Neural cell (in vitro differentiated cells): ENCODE results near the gene MYOZ2. TPM values are rescaled to one million over a fixed set of nuclear protein-coding genes. Genes with fewer than 3 reads are reported as not detected.

Experiments used
- H2AFZ ChIP-seq: fragments of 200-600, 300-800 bp; sonication (generic), shearing (Covaris generic); 2 replicates; pipeline ENCODE4 v1.6.0; 2014; ENCODE audit warnings: low read depth, mild to moderate bottlenecking, antibody characterized with exemption, low read length, moderate library complexity
- H3F3A ChIP-seq: fragments of 200-600 bp; shearing (Covaris generic); 2 replicates; pipeline ENCODE4 v1.6.1; 2016; ENCODE audit warnings: mild to moderate bottlenecking, moderate library complexity, mixed read lengths, antibody characterized with exemption, low read length; ENCODE audit not compliant: insufficient read depth, poor library complexity, severe bottlenecking
- H3K27ac ChIP-seq: fragments of 200-600, 300-800 bp; sonication (generic), shearing (Covaris generic); 2 replicates; pipeline ENCODE4 v1.5.1; 2014; ENCODE audit warnings: mild to moderate bottlenecking, low read length, moderate library complexity
- H3K27me3 ChIP-seq: fragments of 300-800, 200-600 bp; sonication (generic), shearing (Covaris generic); 2 replicates; pipeline ENCODE4 v1.6.0; 2014; ENCODE audit warnings: mild to moderate bottlenecking, low read depth, low read length, moderate library complexity; ENCODE audit not compliant: insufficient read depth
- H3K36me3 ChIP-seq: fragments of 300-800, 200-600 bp; sonication (generic), shearing (Covaris generic); 2 replicates; pipeline ENCODE4 v1.5.1; 2014; ENCODE audit warnings: mild to moderate bottlenecking, antibody characterized with exemption, low read length, moderate library complexity; ENCODE audit not compliant: insufficient read depth
- H3K4me2 ChIP-seq: fragments of 300-800, 200-600 bp; sonication (generic), shearing (Covaris generic); 2 replicates; pipeline ENCODE4 v1.6.0; 2014; ENCODE audit warnings: mild to moderate bottlenecking, low read length
- H3K4me3 ChIP-seq: fragments of 300-800, 200-600 bp; sonication (generic), shearing (Covaris generic); 2 replicates; pipeline ENCODE4 v1.5.1; 2014; ENCODE audit warnings: mild to moderate bottlenecking, low read length, moderate library complexity
- H3K79me2 ChIP-seq: fragments of 200-600 bp; shearing (Covaris generic); replicated peaks from 2 replicates; pipeline ENCODE4 v1.6.0; 2014; ENCODE audit warnings: mild to moderate bottlenecking, low read length, moderate library complexity; ENCODE audit not compliant: insufficient read depth
- H3K9ac ChIP-seq: fragments of 300-800, 200-600 bp; sonication (generic), shearing (Covaris generic); 2 replicates; pipeline ENCODE4 v1.6.1; 2016; ENCODE audit warnings: mild to moderate bottlenecking, low read length, mixed read lengths
- H3K9me2 ChIP-seq: fragments of 200-600 bp; shearing (Covaris generic); 2 replicates; pipeline ENCODE4 v1.6.1; 2016; ENCODE audit warnings: mild to moderate bottlenecking, low read length, mixed read lengths; ENCODE audit not compliant: insufficient read depth
- H3K9me3 ChIP-seq: fragments of 200-600, 300-800 bp; sonication (generic), shearing (Covaris generic); 2 replicates; pipeline ENCODE4 v1.6.1; 2016; ENCODE audit warnings: mild to moderate bottlenecking, mixed run types, low read length, moderate library complexity, mixed read lengths
- H4K20me1 ChIP-seq: fragments of 200-600 bp; shearing (Covaris generic); 2 replicates; pipeline ENCODE4 v1.6.1; 2016; ENCODE audit warnings: mild to moderate bottlenecking, mixed run types; ENCODE audit not compliant: insufficient read depth
- CTCF ChIP-seq: fragments of 450-650 bp; IDR thresholded peaks from 2 replicates; pipeline ENCODE4 v1.5.1; 2014; ENCODE audit warnings: antibody characterized with exemption, mild to moderate bottlenecking, moderate library complexity; ENCODE audit not compliant: poor library complexity, severe bottlenecking
- EP300 ChIP-seq: fragments of 450-650 bp; conservative IDR thresholded peaks from 2 replicates; pipeline ENCODE4 v1.6.1; 2014; ENCODE audit warnings: antibody characterized with exemption, mild to moderate bottlenecking, moderate library complexity; ENCODE audit not compliant: poor library complexity, severe bottlenecking
- EZH2 ChIP-seq: fragments of 200-600, 300-800 bp; shearing (Covaris generic), sonication (generic); IDR thresholded peaks from 2 replicates; pipeline ENCODE4 v1.6.1; 2014; ENCODE audit warnings: antibody characterized with exemption, low read length, borderline replicate concordance, mild to moderate bottlenecking; ENCODE audit not compliant: insufficient read depth, poor library complexity, severe bottlenecking
- MXI1 ChIP-seq: fragments of 450-650 bp; conservative IDR thresholded peaks from 2 replicates; pipeline ENCODE4 v1.6.1; 2014; ENCODE audit warnings: antibody characterized with exemption, mild to moderate bottlenecking; ENCODE audit not compliant: poor library complexity, severe bottlenecking
- POLR2AphosphoS5 ChIP-seq: IDR thresholded peaks from 2 replicates; pipeline ENCODE4 v1.6.1; 2012
- RAD21 ChIP-seq: fragments of 450-650 bp; conservative IDR thresholded peaks from 2 replicates; pipeline ENCODE4 v1.6.1; 2014; ENCODE audit warnings: antibody characterized with exemption, mild to moderate bottlenecking, moderate library complexity
- SMC3 ChIP-seq: fragments of 450-650 bp; conservative IDR thresholded peaks from 2 replicates; pipeline ENCODE4 v1.6.1; 2014; ENCODE audit warnings: antibody characterized with exemption, mild to moderate bottlenecking, moderate library complexity; ENCODE audit not compliant: poor library complexity
- TAF1 ChIP-seq: IDR thresholded peaks from 2 replicates; pipeline ENCODE4 v1.6.1; 2012; ENCODE audit warnings: low read depth
- polyA plus RNA-seq: library from polyadenylated mRNA; depleted of rRNA; stranded (reverse); fragments of >200 nt; gene quantifications from 2 replicates; pipeline ENCODE4 v1.2.3, GENCODE V29; 2014
- TF ChIP-seq, protein P1 (sequence below): IDR thresholded peaks from 2 replicates; pipeline ENCODE4 v1.6.1; 2012; ENCODE audit warnings: borderline replicate concordance

Gene MYOZ2
- polyA plus RNA-seq, 1 donor from 2014 or later, result not detected

DNA sequence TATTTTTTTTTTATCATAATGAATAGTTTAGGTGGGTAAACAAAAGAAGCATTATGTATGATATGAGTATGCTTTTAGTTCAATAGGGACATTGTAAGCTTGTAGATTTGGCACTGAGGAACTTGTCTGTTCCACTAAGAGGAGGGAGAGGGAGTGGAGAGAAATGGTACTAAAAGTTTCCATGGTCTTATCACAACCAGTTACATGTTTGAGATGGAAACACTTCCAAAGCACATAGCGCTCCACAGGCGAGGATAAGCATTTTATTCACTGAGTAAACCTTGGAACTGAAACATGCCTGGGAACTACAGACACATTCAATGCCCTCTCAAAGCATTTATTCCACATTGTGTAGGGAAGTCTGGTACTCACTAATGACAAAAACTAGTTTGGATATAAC lies 15.5 kb downstream of the MYOZ2 start:
- H3K9ac ChIP-seq, result no peak overlapping the region
- H2AFZ ChIP-seq, result no peak overlapping the region
- no peak overlapping the region for H3K4me3 ChIP-seq
- H3K36me3 ChIP-seq, result no peaks in the 10 kb centered on the region
- no peak overlapping the region for H3K27ac ChIP-seq
- H3K79me2 ChIP-seq, result no peaks in the 10 kb centered on the region
- TF ChIP-seq RAD21 (no peak), POLR2AphosphoS5 (no peak), SMC3 (no peak), MXI1 (no peak), EP300 (no peak), TAF1 (no peak), EZH2 (no peak), CTCF (no peak)
- TF ChIP-seq, protein P1, sequence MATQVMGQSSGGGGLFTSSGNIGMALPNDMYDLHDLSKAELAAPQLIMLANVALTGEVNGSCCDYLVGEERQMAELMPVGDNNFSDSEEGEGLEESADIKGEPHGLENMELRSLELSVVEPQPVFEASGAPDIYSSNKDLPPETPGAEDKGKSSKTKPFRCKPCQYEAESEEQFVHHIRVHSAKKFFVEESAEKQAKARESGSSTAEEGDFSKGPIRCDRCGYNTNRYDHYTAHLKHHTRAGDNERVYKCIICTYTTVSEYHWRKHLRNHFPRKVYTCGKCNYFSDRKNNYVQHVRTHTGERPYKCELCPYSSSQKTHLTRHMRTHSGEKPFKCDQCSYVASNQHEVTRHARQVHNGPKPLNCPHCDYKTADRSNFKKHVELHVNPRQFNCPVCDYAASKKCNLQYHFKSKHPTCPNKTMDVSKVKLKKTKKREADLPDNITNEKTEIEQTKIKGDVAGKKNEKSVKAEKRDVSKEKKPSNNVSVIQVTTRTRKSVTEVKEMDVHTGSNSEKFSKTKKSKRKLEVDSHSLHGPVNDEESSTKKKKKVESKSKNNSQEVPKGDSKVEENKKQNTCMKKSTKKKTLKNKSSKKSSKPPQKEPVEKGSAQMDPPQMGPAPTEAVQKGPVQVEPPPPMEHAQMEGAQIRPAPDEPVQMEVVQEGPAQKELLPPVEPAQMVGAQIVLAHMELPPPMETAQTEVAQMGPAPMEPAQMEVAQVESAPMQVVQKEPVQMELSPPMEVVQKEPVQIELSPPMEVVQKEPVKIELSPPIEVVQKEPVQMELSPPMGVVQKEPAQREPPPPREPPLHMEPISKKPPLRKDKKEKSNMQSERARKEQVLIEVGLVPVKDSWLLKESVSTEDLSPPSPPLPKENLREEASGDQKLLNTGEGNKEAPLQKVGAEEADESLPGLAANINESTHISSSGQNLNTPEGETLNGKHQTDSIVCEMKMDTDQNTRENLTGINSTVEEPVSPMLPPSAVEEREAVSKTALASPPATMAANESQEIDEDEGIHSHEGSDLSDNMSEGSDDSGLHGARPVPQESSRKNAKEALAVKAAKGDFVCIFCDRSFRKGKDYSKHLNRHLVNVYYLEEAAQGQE, result no peak
- H3K9me3 ChIP-seq, result no peaks in the 10 kb centered on the region
- no peaks in the 10 kb centered on the region for H3K9me2 ChIP-seq
- H4K20me1 ChIP-seq, result no peaks in the 10 kb centered on the region
- H3K27me3 ChIP-seq, result no peaks in the 10 kb centered on the region
- H3F3A ChIP-seq, result no peaks in the 10 kb centered on the region
- H3K4me2 ChIP-seq, result no peak overlapping the region

DNA sequence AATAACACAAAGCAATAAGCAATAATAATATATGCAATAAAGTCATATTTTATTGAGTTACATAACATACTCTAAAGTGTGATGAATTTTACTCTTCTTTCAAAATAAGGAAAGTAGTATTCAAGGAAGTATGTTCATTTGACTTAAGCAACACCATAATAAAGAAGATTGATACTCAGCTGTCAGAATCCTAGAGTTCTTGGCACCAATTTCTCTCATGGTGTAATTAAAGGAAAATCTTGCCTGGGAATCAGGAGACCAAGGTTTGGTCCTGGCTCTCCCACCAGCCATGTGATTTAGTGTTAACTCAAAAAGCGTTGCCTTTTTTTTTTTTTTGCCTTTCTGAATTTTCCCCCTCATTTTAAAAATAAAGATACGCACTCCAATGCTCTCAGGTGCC lies 17.1 kb downstream of the MYOZ2 start:
- H2AFZ ChIP-seq, result no peak overlapping the region
- H3K27me3 ChIP-seq, result no peaks in the 10 kb centered on the region
- H3K4me3 ChIP-seq, result no peak overlapping the region
- no peak overlapping the region for H3K9ac ChIP-seq
- H3F3A ChIP-seq, result no peaks in the 10 kb centered on the region
- no peak overlapping the region for H3K27ac ChIP-seq
- TF ChIP-seq TAF1, result no peak
- TF ChIP-seq CTCF, result no peak
- no peak for TF ChIP-seq EP300
- TF ChIP-seq POLR2AphosphoS5, result no peak
- TF ChIP-seq, protein P1, result no peak
- no peak for TF ChIP-seq EZH2
- TF ChIP-seq SMC3, result no peak
- TF ChIP-seq MXI1, result no peak
- no peak for TF ChIP-seq RAD21
- no peak overlapping the region for H3K4me2 ChIP-seq
- H3K79me2 ChIP-seq, result no peaks in the 10 kb centered on the region
- no peaks in the 10 kb centered on the region for H3K9me2 ChIP-seq
- H4K20me1 ChIP-seq, result no peaks in the 10 kb centered on the region
- H3K9me3 ChIP-seq, result no peaks in the 10 kb centered on the region
- H3K36me3 ChIP-seq, result no peaks in the 10 kb centered on the region
